Ishikawa (cell line): ENCODE results near the gene BRD2.

Experiments
- CEBPB ChIP-seq: IDR thresholded peaks from 2 replicates; pipeline ENCODE4 v1.6.1; 2012
- EGR1 ChIP-seq: IDR thresholded peaks from 2 replicates; pipeline ENCODE4 v1.6.1; 2012
- EP300 ChIP-seq: IDR thresholded peaks from 2 replicates; pipeline ENCODE4 v1.6.1; 2012; ENCODE audit warnings: borderline replicate concordance
- MAX ChIP-seq: IDR thresholded peaks from 2 replicates; pipeline ENCODE4 v1.6.1; 2012
- NFIC ChIP-seq: IDR thresholded peaks from 2 replicates; pipeline ENCODE4 v1.6.1; 2012
- REST ChIP-seq: IDR thresholded peaks from 2 replicates; pipeline ENCODE4 v1.6.1; 2012; ENCODE audit warnings: low read depth, mild to moderate bottlenecking
- TAF1 ChIP-seq: IDR thresholded peaks from 2 replicates; pipeline ENCODE4 v1.6.1; 2012; ENCODE audit warnings: low read depth, mild to moderate bottlenecking
- TEAD4 ChIP-seq: IDR thresholded peaks from 2 replicates; pipeline ENCODE4 v1.6.1; 2012
- USF1 ChIP-seq: IDR thresholded peaks from 2 replicates; pipeline ENCODE4 v1.6.1; 2012
- YY1 ChIP-seq: IDR thresholded peaks from 2 replicates; pipeline ENCODE4 v1.6.1; 2012; ENCODE audit warnings: low read depth
- ZBTB7A ChIP-seq: IDR thresholded peaks from 2 replicates; pipeline ENCODE4 v1.6.1; 2012; ENCODE audit warnings: low read depth

GRCh38 chr6:32983964-32984621 is 15.7 kb downstream of the BRD2 start:
- no peak for TF ChIP-seq REST
- no peak for TF ChIP-seq TEAD4
- TF ChIP-seq TAF1: no peak
- no peak for TF ChIP-seq CEBPB
- TF ChIP-seq MAX: no peak
- TF ChIP-seq EGR1: no peak
- no peak for TF ChIP-seq USF1
- no peak for TF ChIP-seq YY1
- no peak for TF ChIP-seq EP300
- no peak for TF ChIP-seq ZBTB7A
- TF ChIP-seq NFIC: no peak
